ENCODE measurements around the gene STRBP. TPM values are rescaled to one million over a fixed set of nuclear protein-coding genes. Genes with fewer than 3 reads are reported as not detected.

The STRBP gene
- total and polyA plus RNA-seq, 9 of the 15 experiments (the other 6 are each of a cell fraction or from before 2014, with no cell fraction given) = 27.7 to 84.0 (median 70.2) TPM

DNA sequence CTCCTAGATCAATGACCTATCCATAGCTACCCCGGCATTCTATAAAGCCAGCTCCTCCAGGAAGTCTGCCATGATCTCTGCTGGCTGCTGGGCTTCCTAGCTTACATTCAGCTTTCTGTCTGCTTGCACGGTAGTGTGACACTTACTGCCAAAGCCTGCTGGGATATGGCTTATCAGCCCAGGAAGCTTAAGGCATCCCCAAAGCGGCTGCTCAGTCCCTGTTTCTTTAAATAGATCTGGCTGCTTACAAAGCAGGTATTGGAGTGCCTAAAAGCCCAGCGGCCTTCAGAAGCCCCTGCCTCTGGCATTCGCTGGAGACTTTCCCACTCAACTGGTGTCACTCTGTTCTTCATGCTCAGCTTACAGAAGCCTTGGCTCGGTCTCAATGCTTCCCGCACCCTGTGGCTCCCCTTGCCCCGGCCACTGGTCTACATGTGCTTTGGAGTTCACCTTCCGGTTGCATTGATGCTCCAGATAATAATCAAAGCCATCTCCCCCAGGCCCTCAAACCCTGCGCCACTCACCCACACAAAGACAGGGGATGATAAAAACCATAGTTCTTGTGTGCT lies 31.3 kb upstream of the STRBP start (continued):
- TF ChIP-seq KAT7 (CRISPR knock-in tag; IDR thresholded peaks at IDR 0.05; ENCODE audit: borderline replicate concordance) (no peak; the same call in 1 of the 2 replicates), NR2C2 (CRISPR knock-in tag; IDR thresholded peaks at IDR 0.05) (no peak), NR2C2 (tag; IDR thresholded peaks at IDR 0.05) (no peak), NCOR1 (IDR thresholded peaks at IDR 0.05) (no peak), FOXK1 (CRISPR knock-in tag; IDR thresholded peaks at IDR 0.05; ENCODE audit: borderline replicate concordance) (no peak), CBX2 (IDR thresholded peaks at IDR 0.05; ENCODE audit: insufficient read depth, low read length, poor library complexity, severe bottlenecking) (no peak), NELFE (IDR thresholded peaks at IDR 0.05; ENCODE audit: insufficient read depth, insufficient read length) (no peak), ZEB2 (IDR thresholded peaks at IDR 0.05) (0 out of 2 replicates have a peak, but pooled peaks have one; percentile 22), CAMTA2 (CRISPR knock-in tag; conservative IDR thresholded peaks at IDR 0.05) (no peak), ZNF77 (CRISPR knock-in tag; IDR thresholded peaks at IDR 0.05) (no peak), ZNF778 (CRISPR knock-in tag; IDR thresholded peaks at IDR 0.05) (no peak), ZNF24 (IDR thresholded peaks at IDR 0.05) (peak; percentile 8; the same call in 1 of the 2 replicates), MECOM (CRISPR knock-in tag; IDR thresholded peaks at IDR 0.05) (no peak), ZNF75A (CRISPR knock-in tag; IDR thresholded peaks at IDR 0.05) (no peak), ZNF263 (CRISPR knock-in tag; IDR thresholded peaks at IDR 0.05; ENCODE audit: borderline replicate concordance) (no peak), HCFC1 (IDR thresholded peaks at IDR 0.05; ENCODE audit: low read depth, low read length) (no peak), CBFA2T3 (IDR thresholded peaks at IDR 0.05) (no peak), ELF1 (tag; IDR thresholded peaks at IDR 0.05) (no peak)
- TF ChIP-seq, protein P1, sequence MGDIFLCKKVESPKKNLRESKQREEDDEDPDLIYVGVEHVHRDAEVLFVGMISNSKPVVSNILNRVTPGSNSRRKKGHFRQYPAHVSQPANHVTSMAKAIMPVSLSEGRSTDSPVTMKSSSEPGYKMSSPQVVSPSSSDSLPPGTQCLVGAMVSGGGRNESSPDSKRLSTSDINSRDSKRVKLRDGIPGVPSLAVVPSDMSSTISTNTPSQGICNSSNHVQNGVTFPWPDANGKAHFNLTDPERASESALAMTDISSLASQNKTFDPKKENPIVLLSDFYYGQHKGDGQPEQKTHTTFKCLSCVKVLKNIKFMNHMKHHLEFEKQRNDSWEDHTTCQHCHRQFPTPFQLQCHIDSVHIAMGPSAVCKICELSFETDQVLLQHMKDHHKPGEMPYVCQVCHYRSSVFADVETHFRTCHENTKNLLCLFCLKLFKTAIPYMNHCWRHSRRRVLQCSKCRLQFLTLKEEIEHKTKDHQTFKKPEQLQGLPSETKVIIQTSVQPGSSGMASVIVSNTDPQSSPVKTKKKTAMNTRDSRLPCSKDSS (IDR thresholded peaks at IDR 0.05; ENCODE audit: low read depth, partially characterized antibody) = no peak
- TF ChIP-seq, protein P2, sequence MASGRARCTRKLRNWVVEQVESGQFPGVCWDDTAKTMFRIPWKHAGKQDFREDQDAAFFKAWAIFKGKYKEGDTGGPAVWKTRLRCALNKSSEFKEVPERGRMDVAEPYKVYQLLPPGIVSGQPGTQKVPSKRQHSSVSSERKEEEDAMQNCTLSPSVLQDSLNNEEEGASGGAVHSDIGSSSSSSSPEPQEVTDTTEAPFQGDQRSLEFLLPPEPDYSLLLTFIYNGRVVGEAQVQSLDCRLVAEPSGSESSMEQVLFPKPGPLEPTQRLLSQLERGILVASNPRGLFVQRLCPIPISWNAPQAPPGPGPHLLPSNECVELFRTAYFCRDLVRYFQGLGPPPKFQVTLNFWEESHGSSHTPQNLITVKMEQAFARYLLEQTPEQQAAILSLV (tag; IDR thresholded peaks at IDR 0.05) = no peak
- TF ChIP-seq, protein P3, sequence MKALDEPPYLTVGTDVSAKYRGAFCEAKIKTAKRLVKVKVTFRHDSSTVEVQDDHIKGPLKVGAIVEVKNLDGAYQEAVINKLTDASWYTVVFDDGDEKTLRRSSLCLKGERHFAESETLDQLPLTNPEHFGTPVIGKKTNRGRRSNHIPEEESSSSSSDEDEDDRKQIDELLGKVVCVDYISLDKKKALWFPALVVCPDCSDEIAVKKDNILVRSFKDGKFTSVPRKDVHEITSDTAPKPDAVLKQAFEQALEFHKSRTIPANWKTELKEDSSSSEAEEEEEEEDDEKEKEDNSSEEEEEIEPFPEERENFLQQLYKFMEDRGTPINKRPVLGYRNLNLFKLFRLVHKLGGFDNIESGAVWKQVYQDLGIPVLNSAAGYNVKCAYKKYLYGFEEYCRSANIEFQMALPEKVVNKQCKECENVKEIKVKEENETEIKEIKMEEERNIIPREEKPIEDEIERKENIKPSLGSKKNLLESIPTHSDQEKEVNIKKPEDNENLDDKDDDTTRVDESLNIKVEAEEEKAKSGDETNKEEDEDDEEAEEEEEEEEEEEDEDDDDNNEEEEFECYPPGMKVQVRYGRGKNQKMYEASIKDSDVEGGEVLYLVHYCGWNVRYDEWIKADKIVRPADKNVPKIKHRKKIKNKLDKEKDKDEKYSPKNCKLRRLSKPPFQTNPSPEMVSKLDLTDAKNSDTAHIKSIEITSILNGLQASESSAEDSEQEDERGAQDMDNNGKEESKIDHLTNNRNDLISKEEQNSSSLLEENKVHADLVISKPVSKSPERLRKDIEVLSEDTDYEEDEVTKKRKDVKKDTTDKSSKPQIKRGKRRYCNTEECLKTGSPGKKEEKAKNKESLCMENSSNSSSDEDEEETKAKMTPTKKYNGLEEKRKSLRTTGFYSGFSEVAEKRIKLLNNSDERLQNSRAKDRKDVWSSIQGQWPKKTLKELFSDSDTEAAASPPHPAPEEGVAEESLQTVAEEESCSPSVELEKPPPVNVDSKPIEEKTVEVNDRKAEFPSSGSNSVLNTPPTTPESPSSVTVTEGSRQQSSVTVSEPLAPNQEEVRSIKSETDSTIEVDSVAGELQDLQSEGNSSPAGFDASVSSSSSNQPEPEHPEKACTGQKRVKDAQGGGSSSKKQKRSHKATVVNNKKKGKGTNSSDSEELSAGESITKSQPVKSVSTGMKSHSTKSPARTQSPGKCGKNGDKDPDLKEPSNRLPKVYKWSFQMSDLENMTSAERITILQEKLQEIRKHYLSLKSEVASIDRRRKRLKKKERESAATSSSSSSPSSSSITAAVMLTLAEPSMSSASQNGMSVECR (CRISPR knock-in tag; IDR thresholded peaks at IDR 0.05) = no peak

Measured in K562 (cell line).